Measurements from ENCODE around the gene ZNF750.

The ZNF750 gene

DNA sequence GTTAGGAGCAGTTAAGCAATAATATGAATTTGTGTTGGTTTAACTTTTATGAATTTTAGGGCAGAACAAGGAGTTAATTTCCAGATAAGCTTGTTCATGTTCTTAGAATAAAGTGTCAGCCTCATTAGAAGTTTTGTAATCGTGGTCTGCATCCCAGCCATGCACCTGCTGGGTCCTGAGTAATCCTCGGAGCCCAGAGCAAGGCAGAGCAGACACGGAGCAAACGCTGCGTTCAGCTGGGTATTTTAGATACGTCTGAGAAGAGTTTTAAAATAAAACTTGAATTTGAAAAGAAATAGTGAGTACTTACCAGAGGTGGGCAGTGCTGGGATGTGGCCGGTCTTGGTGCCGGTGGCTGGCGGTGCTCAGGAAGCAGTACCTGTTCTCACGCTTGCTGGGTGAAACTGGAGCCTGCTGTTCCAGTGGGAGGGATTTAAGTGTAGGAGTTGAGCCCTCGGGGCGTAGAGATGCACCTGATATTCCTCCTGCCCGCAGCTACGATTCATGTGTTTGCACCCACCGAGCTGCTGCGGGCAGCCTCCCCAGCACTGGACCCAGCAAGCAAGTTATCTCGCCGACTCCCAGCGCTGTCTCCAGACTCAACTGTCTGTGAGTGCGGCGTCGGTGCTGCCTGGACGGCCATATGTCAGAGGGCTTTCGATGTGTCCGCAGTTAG is at the start of gene ZNF750:
ZNF750 (minus strand) TSS at position 406 of the 676 bp plus-strand sequence. CDS start 7,568 bp downstream, outside the sequence.
- in situ Hi-C loops (cut with MboI; ENCODE audit: low pct_unique_long_range_greater_than_20kb, low sequenced_read_pairs): no loop called here
- DNase-seq: no peak

DNA sequence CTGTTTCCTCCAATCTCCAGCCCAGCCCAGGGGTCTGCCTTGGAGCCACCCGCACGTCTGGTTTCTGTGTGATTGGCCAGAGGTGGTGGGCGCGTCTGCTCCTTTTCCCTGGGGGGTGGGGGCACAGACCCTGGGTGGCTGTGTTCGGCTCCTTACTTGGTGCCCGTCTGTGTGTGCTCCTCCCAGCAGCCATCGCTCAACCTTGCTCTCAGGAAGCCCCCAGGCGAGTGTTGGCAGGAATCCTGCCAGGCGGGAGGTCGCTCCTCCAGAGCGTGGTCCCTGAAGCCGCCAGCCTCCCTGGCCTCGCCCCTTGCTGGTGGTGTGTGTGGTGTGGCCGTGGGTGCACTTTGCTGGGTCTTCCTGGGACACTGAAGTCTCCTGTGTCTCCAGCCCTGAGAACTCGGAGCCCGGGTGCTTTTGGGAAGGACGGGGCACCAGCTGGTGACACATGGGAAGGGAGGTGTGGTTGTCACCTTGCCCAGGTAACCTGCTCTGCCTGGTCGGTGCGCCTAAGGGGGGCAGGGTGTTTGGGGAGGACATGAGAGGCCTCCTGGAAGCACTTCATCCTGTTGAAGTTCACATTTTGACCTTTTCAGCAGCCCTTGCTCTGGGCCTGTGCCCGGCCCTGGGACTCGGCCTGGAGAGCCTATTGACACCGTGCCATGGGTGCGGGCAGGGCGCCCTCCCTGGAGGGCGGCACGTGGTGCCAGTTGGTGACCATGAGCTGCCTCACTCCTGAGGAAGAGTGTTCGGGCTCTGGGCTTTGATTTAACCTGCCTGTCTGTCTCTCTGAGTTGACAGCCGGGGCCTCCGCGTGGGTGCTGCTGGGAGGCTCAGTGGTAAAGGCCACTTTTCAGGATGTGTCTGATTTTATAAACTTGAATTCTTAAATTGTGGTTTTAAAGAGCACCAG is 49.0 kb upstream of the ZNF750 start:
- in situ Hi-C loops (cut with MboI; ENCODE audit: low pct_unique_long_range_greater_than_20kb, low sequenced_read_pairs): no loop called here
- no peak for DNase-seq

DNA sequence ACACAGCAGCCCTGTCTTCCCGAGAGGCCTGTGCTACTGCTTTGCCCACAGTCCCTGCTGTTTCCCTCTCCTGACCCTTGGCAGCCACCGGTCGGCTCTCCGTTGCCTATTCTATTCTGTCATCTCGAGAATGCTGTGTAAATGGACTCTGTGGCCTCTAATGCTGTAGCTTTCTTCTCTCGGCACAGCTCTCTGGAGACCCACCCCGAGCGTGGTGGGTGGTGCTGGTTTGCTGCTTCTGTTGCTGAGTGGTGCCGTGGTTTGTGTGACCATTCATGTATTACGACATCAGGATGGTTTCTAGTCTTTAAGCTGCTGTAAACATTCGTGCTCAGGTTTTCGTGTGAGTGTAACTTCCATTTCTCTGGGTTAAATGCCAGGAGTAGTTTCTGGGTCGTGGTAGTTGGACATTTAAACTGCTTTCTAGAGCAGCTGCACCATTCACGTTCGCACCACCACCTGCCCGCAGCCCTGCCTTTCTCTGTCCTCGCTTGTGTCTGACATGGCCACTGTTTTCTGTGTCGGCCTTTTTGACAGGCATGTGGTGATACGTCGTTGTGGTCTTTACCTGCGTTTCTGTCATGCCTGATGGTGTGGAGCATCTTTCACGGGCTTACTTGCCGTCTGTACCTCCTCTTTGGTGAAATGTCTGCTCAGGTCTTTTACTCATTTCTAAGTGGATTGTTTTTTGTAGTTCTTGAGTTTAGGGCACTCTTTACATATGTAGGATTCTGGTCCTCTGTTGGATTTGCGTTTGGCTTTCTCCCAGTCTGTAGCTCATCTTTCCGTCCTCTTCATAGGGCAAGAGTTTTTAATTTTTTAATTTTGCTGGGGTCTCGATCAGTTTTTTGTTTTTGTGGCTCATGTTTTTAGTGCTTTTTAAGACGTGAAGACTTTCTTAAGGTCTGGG is 47.7 kb upstream of the ZNF750 start:
- DNase-seq: peak; percentile 43
- in situ Hi-C loops (cut with MboI; ENCODE audit: low pct_unique_long_range_greater_than_20kb, low sequenced_read_pairs): no loop called here

DNA sequence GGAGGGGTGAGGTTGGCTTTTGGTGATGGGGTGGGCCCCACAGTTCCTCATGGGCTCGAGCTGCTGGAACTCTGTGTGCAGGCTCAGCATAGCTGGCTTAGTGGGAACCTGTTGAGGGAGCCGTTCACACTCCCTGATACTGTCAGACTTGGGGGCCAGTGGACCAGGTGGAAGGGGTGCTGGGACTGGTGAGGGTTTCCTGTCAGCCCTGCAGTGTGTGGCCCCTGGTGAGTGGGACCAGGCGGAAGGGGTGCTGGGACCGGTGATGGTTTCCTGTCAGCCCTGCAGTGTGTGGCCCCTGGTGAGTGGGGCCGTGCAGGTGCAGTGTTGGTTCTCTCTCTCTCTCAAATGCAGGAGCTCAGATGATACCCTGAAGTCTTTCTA is 45.1 kb upstream of the ZNF750 start:
- no peak for DNase-seq
- in situ Hi-C loops (cut with MboI; ENCODE audit: low pct_unique_long_range_greater_than_20kb, low sequenced_read_pairs): no loop called here

DNA sequence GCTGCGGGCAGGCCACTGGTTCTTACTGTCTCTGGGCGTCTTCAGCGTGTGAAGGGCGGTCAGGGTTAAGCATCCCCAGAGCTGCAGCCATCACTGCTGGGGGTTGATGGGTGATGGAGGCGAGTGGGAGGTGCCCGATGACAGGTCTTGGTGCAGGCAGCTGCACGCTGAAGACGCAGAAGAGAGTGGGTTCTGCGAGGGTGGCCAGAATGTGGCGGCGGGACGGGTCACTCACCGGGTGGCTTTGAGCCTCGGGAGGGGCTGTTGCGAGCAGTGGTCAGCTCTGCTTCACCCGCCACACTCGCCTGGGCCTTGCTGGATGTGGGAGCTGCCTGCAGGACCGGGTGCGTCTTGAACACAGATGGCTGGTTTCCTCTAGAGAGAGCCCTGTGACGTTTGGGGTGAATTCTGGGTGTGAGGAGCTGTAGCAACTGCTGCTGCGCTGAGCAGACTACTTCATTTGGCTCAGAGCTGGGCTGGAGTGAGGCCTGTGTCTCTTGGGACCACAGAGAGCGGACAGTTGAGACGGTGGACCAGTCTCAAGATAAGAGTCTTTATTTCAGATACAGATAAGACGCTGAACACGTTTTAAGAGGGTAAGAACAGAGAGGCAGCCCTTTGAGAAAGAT is 44.6 kb upstream of the ZNF750 start:
- no peak for DNase-seq
- in situ Hi-C loops (cut with MboI; ENCODE audit: low pct_unique_long_range_greater_than_20kb, low sequenced_read_pairs): no loop called here

DNA sequence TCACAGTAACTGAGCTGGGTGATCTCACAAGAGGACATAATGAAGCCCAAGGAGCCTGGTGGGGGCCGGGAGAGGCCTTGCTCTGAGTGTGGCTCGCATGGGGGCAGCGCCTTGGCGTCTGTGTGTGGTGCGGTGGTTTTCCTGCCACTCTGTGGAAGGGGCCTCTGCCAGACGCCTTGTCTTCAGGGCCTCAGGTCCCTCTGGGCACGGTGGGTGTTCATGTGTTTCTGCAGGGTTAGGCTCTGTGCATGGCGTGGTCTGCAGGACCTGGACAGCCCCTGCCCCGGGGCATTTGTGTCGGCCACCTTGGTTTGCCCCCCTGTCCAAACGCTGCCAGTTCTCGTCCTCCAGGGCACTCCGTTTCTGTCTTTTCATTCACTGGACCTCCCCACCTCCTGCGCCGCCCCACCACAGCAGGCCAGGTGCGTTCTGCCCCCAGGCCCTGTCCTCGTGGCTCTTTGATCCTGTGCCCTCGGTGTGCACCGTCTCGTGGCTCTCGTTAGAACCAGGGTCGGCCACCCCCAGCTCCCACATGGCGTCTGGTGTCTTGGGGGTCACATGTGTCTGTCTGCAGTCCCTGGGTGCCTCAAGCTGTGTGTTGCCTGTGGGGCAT is 43.7 kb upstream of the ZNF750 start:
- no peak for DNase-seq
- in situ Hi-C loops (cut with MboI; ENCODE audit: low pct_unique_long_range_greater_than_20kb, low sequenced_read_pairs): no loop called here

DNA sequence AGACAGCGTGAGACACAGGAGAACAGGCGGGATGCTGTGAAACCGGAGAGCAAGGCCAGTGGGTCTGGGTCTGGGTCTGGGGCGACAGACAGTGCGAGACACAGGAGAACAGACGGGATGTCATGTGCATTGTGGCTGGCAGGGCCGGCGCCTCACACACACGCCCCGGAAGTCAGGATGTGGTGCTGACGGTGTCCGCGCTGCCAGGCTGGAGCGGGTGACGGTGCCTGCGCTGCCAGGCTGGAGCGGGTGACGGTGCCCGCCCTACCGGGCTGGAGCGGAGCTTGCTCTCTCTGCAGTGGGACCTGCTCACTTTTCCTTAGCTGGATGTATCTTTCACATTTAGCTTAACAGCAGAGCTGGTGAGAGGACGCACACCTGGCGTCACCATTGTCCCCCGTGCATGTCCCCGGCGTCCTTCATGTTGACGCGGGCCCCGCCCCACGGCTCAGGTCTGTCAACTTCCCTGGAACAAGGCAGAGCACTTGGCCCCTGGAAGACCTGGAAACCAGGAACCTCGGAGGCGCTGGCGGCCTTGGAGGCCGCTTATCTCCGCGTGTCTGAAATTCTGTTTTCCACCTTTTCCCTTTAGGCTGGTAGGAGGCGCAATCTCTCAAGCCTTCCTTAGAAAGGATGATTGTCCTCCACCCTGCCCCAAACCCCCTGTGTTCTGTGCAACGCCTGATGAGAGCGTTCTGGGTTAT is 43.0 kb upstream of the ZNF750 start:
- in situ Hi-C loops (cut with MboI; ENCODE audit: low pct_unique_long_range_greater_than_20kb, low sequenced_read_pairs): no loop called here
- DNase-seq: no peak

DNA sequence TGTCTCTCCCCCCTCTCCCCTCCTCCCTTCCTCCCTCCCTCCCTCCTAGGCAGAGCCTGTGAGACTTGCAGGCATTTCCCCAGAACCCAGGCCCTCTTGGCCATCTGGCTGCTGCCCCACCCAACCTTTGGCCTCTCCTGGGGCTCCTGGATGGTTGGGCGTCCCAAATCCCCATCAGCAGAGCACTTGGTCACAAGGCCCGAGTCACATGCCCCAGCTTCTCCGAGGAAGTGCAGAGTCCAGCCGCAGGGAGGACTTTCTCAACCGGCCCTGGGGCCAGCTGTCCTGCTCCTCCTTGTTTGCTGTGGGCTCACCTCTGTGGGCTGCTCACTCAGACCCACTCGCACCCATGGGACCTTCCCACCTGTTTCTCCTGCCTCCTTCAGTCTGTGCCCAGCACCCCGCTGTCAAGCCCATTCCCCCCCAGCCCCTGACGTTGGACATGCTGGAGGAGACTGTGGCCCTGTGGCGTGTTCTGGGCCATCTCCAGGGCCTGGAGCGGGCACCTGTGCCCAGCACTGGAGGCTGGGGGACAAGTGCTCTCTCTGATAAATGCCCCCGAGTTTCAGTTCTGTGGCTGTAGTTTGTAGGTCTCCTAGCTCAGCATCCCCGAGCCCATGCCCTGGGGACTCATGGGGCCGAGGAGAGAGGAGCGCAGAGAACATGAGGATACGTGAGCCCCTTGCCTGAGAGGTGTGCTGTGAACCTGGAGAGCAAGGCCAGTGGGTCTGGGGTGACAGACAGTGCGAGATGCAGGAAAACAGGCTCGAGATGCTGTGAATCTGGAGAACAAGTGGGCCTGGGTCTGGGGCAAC is 42.3 kb upstream of the ZNF750 start:
- DNase-seq: no peak
- in situ Hi-C loops (cut with MboI; ENCODE audit: low pct_unique_long_range_greater_than_20kb, low sequenced_read_pairs): no loop called here

DNA sequence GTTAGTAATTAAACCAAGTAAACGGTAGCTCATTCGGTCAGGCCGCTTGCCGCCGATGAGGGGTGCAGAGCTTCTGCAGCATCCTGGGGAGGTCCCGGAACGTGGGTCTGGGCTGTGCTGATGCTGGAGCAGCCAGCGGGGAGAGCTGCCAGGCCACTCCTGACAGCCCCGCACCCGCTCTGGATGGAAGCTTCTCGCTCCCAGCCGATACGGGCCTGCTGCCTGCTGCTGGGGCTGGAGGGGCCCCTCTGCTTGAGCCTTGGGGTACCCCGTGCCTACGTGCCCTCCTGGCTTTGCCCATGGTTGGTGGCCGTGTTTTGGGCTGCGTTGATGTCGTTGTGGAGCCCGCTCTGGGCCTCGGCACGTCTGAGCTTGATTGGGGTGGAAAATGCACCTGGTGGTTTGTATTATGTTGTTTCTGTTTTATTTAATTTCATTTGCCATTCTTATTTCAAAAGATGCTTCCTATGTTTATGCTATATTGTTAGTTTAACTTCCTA is 41.6 kb upstream of the ZNF750 start:
- in situ Hi-C loops (cut with MboI; ENCODE audit: low pct_unique_long_range_greater_than_20kb, low sequenced_read_pairs): no loop called here

DNA sequence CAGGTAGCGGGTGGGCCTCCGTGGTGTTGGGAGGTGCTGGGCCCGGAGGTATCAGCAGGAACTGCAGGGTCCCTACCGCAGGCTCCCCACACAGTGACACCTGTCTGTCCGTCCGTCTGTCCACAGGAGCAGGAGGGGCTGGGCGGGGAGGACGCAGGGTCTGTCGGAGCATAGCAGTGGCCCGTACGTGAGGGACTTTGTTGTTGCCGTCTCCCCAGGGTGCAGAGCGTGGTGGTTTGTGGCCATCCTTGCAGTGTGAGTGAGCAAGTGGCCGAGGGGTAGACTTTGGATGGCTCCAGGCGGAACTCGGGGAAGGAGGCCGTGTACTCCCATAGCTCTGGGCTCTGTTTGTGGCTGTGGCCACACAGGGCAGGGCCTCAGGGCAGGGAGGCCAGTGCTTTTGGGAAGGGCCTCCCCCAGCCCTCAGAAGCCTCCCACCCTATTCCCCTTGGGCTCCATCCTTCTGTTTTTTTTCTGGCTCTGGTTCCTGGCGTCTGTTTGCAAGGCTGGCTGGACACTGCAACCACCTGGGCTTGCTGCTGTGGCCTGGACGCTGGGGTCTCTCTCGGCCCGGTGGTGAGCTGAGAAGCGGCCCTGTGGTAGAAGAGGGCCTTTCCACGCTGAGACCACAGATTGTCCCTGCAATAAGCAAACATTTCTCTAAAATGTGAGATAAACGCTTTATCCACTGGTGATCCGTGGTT is 41.0 kb upstream of the ZNF750 start:
- no peak for DNase-seq
- in situ Hi-C loops (cut with MboI; ENCODE audit: low pct_unique_long_range_greater_than_20kb, low sequenced_read_pairs): no loop called here

More for the DNA sequence above, 41.6 kb upstream of the ZNF750 start:
- DNase-seq: no peak

DNA sequence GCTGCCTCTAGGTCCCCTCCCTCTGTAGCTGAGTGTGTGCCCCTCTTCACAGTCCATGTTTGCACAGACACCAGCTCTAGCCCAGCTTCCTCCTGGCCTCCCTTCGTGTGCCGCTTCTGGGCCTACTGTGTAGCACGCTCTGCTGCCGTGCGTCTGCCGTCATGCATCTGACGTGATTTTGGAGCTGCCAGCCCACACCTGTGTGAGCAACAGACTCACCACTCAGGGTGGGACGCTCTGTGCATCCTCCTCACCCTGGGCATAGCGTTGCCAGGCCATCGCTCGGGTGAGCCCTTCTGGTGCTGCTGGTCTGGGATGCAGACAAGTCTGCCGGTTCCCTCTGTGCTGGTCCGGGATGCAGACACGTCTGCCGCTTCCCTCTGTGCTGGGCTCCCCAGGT is 39.4 kb upstream of the ZNF750 start:
- DNase-seq: no peak
- in situ Hi-C loops (cut with MboI; ENCODE audit: low pct_unique_long_range_greater_than_20kb, low sequenced_read_pairs): no loop called here

DNA sequence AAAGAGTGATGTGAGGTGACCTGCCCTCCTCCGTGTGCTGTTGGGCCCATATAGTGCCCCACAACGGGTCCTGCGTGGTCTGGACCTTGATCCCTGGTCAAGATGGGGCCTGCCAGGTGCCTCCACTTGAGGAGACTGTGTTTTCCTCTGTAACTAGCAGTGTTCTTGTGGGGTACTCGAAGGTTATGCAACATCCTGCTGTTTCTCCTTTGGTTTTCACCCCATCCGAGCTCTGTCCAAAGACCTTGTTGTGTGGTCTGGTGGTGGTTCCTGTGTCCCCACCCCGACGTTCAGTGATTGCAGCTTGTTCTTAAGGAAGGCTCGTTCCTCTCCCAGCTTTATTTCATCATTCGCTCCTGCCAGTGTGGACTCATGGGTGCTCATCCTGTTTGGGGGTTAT is 38.7 kb upstream of the ZNF750 start:
- DNase-seq: peak; percentile 38
- in situ Hi-C loops (cut with MboI; ENCODE audit: low pct_unique_long_range_greater_than_20kb, low sequenced_read_pairs): no loop called here

DNA sequence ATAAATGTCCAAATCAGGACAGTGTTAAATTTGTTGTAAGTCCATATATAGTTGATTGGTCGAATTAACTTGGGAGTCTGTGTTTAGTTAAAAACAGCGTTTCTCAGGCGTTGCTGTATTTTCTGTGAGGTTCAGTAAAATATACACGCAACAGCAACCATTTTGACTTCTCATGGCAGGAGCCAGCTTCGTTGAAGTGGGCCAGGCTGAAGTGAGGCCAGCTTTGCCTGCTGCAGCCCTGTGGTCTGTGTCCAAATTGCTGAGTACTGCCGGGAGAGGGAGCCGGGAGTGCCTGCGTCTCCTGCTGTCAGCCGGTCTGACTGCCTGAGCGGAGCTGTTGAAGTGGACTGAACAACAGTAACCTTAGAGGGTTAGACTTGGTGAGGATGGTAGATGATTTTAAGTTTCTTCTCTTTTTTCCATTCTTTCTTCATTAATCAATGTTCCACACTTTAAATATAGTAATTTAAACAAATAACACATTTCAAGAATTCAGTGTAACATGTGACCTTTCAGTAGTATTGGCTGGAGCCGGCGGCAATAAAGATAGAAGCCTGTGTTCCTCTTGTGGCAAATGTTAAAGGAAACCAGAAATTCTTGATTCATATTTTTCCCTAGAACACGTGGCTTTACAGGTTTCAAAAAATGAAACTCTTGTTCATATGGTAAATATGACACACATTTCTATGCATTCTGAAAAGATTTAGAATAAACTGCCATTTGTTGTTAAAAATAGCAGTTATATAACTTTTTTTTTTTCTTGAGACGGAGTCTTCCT is 37.0 kb upstream of the ZNF750 start:
- in situ Hi-C loops (cut with MboI; ENCODE audit: low pct_unique_long_range_greater_than_20kb, low sequenced_read_pairs): no loop called here
- DNase-seq: no peak

DNA sequence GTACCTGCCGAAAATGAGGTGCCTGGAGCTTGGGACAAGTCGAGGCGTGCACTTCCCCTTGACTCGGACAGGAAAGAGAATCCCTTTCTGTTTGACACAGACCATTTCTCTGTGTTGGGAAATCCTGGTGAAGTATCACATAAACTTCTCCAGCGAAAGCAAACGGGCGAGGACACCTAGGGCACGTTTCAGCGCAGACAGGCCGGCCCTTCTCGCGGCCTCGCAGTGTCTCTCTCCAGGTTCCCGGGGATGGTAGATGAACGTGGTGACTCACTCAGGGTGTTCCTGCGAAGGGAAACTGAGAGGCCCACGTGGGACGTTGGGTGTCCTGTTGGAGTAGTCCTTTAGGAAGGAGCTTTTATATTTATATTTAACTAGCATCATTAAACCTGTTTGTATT is 36.3 kb upstream of the ZNF750 start:
- DNase-seq: no peak
- in situ Hi-C loops (cut with MboI; ENCODE audit: low pct_unique_long_range_greater_than_20kb, low sequenced_read_pairs): no loop called here

DNA sequence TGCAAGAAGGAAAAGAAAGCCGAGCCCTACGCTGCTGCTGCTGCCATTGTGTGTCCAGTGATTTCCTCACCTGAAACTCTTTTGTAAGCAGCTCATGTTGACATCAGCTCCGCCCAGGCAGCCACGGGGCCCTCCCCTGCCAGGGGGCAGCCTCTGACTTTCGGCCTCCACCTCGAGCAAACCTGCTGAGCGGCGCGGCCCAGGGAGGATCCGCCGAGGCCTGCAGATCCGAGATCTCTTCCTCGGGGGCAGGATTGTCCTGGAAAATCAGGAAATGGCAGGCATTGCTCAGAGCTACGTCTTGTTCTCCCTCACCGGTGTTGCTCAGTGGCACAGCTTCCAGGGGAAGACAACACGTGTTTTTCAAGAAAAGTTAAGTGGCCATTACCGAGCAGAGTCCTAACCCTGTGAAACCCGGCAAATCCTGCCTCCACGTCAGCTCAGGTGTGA is 35.6 kb upstream of the ZNF750 start:
- in situ Hi-C loops (cut with MboI; ENCODE audit: low pct_unique_long_range_greater_than_20kb, low sequenced_read_pairs): no loop called here
- no peak for DNase-seq
